Peyer's patch (tissue), 4 donors: Measurements from ENCODE around the gene CMAS.
"Not testable (repeated sequence)": the region's sequence is repeated elsewhere in the genome, so short reads cannot be mapped to it uniquely, and the experiment has no call there.

Experiments used
- POLR2A ChIP-seq, 2 donors: fragments of 450-650 bp; IDR thresholded peaks; one replicate each; pipeline ENCODE4 v1.5.1; 2017; ENCODE audit warnings: antibody characterized with exemption in 2 of 2, mild to moderate bottlenecking in 2 of 2, moderate library complexity in 2 of 2
- TF ChIP-seq, protein P1 (sequence below), 6 experiments: fragments of 450-650 bp in 4 of 6; fragments of 200-600 bp in 2 of 6; sonication (generic) in 1 of 6; IDR thresholded peaks; one replicate each; pipeline ENCODE4 v1.5.1; 2017 to 2019; ENCODE audit warnings: antibody characterized with exemption in 6 of 6, mild to moderate bottlenecking in 3 of 6, moderate library complexity in 1 of 6

DNA sequence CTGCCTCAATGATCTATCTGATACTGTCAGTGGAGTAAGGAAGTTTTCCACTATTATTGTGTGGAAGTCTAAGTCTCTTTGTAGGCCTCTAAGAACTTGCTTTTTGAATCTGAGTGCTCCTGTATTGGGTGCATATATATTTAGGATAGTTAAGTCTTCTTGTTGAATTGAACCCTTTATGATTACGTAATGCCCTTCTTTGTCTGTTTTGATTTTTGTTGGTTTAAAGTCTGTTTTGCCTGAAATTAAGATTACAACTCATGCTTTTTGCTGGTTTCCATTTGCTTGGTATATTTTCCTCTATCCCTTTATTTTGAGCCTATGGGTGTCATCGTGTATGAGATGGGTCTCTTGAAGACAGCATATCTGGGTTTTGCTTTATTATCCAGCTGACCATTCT lies 53.0 kb downstream of the CMAS start:
- TF ChIP-seq, protein P1, sequence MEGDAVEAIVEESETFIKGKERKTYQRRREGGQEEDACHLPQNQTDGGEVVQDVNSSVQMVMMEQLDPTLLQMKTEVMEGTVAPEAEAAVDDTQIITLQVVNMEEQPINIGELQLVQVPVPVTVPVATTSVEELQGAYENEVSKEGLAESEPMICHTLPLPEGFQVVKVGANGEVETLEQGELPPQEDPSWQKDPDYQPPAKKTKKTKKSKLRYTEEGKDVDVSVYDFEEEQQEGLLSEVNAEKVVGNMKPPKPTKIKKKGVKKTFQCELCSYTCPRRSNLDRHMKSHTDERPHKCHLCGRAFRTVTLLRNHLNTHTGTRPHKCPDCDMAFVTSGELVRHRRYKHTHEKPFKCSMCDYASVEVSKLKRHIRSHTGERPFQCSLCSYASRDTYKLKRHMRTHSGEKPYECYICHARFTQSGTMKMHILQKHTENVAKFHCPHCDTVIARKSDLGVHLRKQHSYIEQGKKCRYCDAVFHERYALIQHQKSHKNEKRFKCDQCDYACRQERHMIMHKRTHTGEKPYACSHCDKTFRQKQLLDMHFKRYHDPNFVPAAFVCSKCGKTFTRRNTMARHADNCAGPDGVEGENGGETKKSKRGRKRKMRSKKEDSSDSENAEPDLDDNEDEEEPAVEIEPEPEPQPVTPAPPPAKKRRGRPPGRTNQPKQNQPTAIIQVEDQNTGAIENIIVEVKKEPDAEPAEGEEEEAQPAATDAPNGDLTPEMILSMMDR (IDR thresholded peaks at IDR 0.05): not testable (repeated sequence)
- not testable (repeated sequence) for TF ChIP-seq POLR2A (IDR thresholded peaks at IDR 0.05)
